Vagina (tissue), 2 donors: ENCODE measurements around the gene BBS5.

Source experiments
- CTCF ChIP-seq, 3 experiments: fragments of 450-650 bp in 2 of 3; fragments of 200-600 bp in 1 of 3; sonication (generic) in 1 of 3; IDR thresholded peaks; one replicate each; pipeline ENCODE4 v1.5.1; 2017 to 2019; ENCODE audit warnings: antibody characterized with exemption in 3 of 3, mild to moderate bottlenecking in 2 of 3, moderate library complexity in 2 of 3
- POLR2A ChIP-seq, 2 donors: fragments of 450-650 bp; IDR thresholded peaks; one replicate each; pipeline ENCODE4 v1.6.1; 2017; ENCODE audit warnings: antibody characterized with exemption in 2 of 2, mild to moderate bottlenecking in 2 of 2, moderate library complexity in 2 of 2
- POLR2AphosphoS5 ChIP-seq, 2 donors: sonication (generic); formaldehyde crosslinking; IDR thresholded peaks; one replicate each; pipeline ENCODE4 v1.9.0; 2017; ENCODE audit warnings: antibody characterized with exemption in 2 of 2, mild to moderate bottlenecking in 2 of 2, low read depth in 1 of 2; ENCODE audit not compliant: insufficient read depth in 1 of 2

- TF ChIP-seq POLR2AphosphoS5 (IDR thresholded peaks at IDR 0.05; ENCODE audit: insufficient read depth in 1 of 2, low read depth in 1 of 2): no peak
- TF ChIP-seq CTCF (IDR thresholded peaks at IDR 0.05): no peak
- TF ChIP-seq POLR2A (IDR thresholded peaks at IDR 0.05): no peak
Measured at GRCh38 chr2:169476459-169476858, 2.8 kb upstream of the BBS5 start.
